CD4-positive, alpha-beta T cell treated with Interleukin-17A for 4 hours (primary cell): ENCODE data around the gene RNF44.
"Not testable (repeated sequence)": the region's sequence is repeated elsewhere in the genome, so short reads cannot be mapped to it uniquely, and the experiment has no call there.

Experiments used
- DNase-seq: peaks from one replicate; pipeline ENCODE4 v3.0.0-alpha.2; 2020; ENCODE audit warnings: mixed read lengths

The RNF44 gene

GRCh38 chr5:176515396-176515795, 21.8 kb downstream of the RNF44 start:
- no peak for DNase-seq

DNA sequence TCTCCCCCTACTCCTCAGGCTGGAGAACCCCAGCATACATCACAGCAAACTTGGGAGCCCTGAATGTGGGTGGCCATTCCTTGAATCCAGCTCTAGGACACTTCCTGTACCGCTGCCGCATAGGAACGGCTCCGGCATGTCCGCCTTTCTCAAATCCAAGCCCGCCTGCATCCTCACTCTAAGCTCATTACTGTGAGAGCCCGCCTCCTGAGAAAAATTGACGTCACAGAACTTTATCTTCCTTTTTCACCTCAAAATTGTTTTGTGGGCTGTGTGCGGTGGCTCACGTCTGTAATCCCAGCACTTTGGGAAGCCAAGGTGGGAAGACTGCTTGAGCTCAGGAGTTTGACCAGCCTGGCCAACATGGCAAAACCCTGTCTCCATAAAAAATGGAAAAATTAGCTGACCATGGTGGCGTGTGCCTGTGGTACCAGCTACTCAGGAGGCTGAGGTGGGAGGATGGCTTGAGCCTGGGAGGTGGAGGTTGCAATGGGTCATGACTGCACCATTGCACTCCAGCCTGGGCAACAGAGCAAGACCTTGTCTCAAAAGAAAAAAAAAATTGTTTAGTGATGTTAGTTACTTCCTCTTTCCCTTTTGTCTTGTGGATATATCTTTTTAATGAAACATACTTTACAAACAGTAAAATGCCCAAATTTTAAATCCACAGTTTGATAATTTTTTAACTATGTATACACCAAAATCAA, 22.8 kb downstream of the RNF44 start:
- no peak for DNase-seq

- no peak for DNase-seq
Observed at GRCh38 chr5:176513788-176514187, 23.4 kb downstream of the RNF44 start.

GRCh38 chr5:176508603-176509002, 28.6 kb downstream of the RNF44 start:
- DNase-seq = no peak

DNA sequence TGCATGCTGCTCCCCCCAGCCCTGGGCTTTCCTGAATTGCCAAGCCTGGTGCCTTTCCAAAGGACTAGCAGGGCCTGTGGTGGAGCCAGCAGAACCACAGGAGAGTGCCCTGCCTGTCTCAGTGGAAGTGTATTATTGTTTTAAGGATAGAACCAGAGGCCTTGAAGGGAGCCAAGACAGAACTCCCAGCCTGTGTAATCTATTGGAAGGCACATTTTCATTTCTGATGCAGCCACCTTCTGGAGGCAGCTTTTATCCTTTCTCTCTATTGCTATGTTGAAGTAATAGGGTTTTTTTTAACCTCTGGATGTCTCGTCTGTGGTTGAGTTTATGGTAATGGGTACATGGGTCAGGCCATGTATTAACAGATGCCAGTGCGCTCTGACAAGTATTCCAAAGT, 29.3 kb downstream of the RNF44 start:
- DNase-seq = no peak

DNA sequence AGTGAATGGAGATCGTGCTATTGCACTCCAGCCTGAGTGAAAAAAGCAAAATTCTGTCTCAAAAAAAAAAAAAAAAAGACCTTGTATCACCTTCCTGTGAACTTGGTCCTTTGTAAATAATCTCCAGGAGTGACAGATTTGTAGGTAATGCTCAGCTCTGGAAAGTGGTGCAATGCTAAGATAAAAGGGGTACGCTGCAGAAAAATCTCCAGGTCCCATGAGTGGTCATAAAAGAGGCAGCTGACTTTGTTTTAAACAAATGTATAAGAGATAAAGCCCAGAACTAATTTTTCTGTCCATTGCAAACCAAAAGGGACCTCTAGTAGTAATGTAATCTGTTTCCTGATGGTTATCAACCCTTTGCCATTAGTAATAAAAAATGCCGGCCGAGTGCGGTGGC, 33.7 kb downstream of the RNF44 start:
- no peak for DNase-seq

GRCh38 chr5:176501333-176501732, 35.9 kb downstream of the RNF44 start:
- DNase-seq = no peak

DNA sequence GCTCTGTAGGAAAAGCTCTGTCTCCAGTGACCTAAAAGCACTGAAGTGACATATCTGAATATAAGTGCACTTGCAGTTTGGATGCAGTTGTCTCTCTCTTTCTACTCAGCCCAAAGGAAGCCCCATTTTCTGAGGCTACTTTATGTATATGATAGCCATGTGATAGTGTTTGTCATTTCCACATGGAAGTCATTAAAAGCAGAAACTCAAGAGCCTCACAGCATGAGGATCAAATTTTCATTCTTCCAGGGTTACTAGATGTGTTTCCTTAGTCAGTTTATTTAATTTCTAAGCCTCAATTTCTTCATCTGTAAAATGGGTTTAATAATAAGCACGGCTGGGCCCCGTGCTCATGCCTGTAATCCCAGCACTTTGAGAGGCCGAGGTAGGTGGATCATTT, 36.7 kb downstream of the RNF44 start:
- no peak for DNase-seq

- DNase-seq = no peak
Observed at GRCh38 chr5:176499273-176499672, 37.9 kb downstream of the RNF44 start.

DNA sequence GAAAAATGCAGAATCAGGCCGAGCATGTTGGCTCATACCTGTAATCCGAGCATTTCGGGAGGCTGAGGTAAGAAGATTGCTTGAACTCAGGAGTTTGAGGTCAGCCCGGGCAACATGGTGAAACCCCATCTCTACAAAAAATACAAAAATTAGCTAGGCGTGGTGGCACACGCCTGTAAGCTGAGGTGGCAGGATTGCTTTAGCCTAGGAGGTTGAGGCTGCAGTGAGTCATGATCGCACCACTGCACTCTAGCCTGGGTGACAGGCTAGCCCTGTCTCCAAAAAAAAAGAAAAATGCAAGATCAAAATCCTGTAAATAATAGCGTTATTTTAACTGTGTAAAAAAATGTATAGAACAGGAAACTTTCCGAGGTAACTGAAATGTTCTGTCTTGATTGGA, 39.4 kb downstream of the RNF44 start:
- no peak for DNase-seq

GRCh38 chr5:176492431-176492830, 44.8 kb downstream of the RNF44 start:
- no peak for DNase-seq

DNA sequence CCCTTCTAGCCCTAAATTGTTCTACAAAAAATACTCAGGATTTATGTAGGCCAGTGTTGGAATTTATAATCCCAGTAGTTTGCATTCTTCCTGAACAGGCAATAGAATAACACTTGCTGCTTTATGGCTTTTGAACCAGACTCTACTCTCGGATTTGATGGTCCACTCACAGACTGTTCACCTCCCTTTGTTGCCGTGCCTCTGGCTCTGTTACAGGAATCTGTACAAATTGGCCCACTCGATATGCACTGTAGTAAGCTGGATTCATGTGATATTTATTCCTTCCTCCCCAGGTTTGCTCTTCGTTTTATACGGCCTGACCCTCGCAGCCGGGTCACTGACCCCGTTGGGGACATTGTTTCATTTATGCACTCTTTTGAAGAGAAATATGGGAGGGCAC, 45.3 kb downstream of the RNF44 start:
- DNase-seq = no peak

GRCh38 chr5:176491101-176491502, 46.1 kb downstream of the RNF44 start:
- no peak for DNase-seq

DNA sequence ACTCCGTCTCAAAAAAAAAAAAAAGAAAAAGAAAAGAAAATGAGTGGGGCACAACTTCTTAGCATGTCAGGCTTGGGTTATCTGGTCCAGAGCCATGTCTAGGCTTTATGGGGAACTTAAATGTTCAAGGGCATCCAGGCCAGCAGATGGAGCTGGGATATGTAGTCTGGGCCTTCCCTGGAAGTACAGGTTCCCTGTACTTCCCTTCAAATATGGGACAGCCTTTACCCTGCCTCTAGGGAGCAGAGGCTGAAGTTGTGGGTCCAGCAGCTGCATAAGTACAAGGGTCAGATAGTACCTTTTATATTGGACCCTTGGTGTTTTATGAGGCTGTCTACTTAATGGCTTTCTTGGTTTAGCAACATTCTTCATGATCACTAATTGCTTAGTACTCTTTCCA, 46.9 kb downstream of the RNF44 start:
- DNase-seq = no peak

DNA sequence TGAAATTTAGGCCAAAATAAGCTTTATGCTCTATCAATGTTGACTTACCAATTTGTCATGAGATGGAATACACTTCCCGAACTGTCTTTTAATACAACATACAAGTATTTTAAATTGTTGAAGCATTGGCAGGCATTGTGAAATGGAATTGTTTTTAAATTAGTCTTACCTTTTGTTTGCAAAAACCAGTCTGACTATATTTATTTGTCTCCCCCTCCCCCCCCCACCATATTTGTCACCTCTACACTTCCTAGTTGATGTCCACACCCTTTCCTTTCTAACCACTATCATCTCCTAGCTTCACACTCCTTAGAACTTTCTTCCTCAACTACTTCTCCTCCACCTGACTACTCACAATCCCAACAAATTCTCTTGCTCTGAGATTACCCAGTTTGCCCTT, 48.1 kb downstream of the RNF44 start:
- no peak for DNase-seq

DNA sequence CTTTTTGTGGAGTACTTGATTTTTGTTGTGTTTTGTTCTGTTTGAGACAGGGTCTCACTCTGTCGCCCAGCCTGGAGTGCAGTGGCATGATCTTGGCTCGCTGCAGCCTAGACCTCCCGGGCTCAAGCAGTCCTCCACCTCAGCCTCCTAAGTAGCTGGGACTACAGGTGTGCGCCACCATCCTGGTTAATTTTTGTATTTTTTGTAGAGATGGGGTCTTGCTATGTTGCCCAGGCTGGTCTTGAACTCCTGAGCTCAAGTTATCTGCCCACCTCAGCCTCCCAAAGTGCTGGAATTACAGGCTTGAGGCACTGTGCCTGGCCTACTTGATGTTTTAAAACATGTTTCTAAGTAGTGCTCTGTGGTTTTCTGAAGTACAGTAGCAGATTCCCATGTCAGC, 50.0 kb downstream of the RNF44 start:
- not testable (repeated sequence) for DNase-seq

- no peak for DNase-seq
Observed at GRCh38 chr5:176486189-176486757, 50.9 kb downstream of the RNF44 start.

- no peak for DNase-seq
Observed at GRCh38 chr5:176485176-176485575, 52.0 kb downstream of the RNF44 start.

GRCh38 chr5:176481711-176482110, 55.5 kb downstream of the RNF44 start:
- DNase-seq = no peak
